Neutrophil (primary cell): ENCODE data around the gene AHNAK.

Source experiments
- H3K27ac ChIP-seq: fragments of 200-600 bp; sonication (generic); 2 replicates; pipeline ENCODE4 v1.5.1; 2016; ENCODE audit warnings: mild to moderate bottlenecking, moderate library complexity
- H3K27me3 ChIP-seq: fragments of 200-600 bp; sonication (generic); 2 replicates; pipeline ENCODE4 v1.6.0; 2016; ENCODE audit warnings: mild to moderate bottlenecking
- H3K36me3 ChIP-seq: fragments of 200-600 bp; sonication (generic); 2 replicates; pipeline ENCODE4 v1.5.1; 2017
- H3K4me1 ChIP-seq, 2 experiments: fragments of 200-600 bp in 1 of 2; sonication (generic) in 1 of 2; 1 replicate in 1 of 2; 2 replicates in 1 of 2; pipeline versions ENCODE4 v1.5.1 to v1.6.1; 2013 to 2016; ENCODE audit warnings: low read depth in 1 of 2, low read length in 1 of 2, mild to moderate bottlenecking in 1 of 2, moderate library complexity in 1 of 2; ENCODE audit not compliant: control insufficient read depth in 1 of 2, insufficient read depth in 1 of 2
- H3K4me3 ChIP-seq, 2 experiments: fragments of 200-600 bp in 1 of 2; sonication (generic) in 1 of 2; 1 replicate in 1 of 2; 2 replicates in 1 of 2; pipeline ENCODE4 v1.5.1; 2013 to 2016; ENCODE audit warnings: low read depth in 1 of 2, low read length in 1 of 2, mild to moderate bottlenecking in 1 of 2, moderate library complexity in 1 of 2
- H3K9me3 ChIP-seq: fragments of 200-600 bp; sonication (generic); 2 replicates; pipeline ENCODE4 v1.5.1; 2016
- TF ChIP-seq, protein P1 (sequence below): fragments of 200-600 bp; sonication (generic); IDR thresholded peaks from 2 replicates; pipeline ENCODE4 v1.5.1; 2016; ENCODE audit warnings: antibody characterized with exemption

AHNAK gene

GRCh38 chr11:62445314-62445740 lies 101.3 kb downstream of the AHNAK start:
- Histone ChIP-seq H3K27ac (no peak overlapping the region), H3K4me3 (no peak overlapping the region), H3K9me3 (no peaks in the 10 kb centered on the region), H3K27me3 (peaks cover 50% of the 10 kb centered on the region), H3K4me1 (peaks cover 4 to 7% of the 10 kb centered on the region in 2 experiments), H3K36me3 (no peaks in the 10 kb centered on the region)
- TF ChIP-seq, protein P1, sequence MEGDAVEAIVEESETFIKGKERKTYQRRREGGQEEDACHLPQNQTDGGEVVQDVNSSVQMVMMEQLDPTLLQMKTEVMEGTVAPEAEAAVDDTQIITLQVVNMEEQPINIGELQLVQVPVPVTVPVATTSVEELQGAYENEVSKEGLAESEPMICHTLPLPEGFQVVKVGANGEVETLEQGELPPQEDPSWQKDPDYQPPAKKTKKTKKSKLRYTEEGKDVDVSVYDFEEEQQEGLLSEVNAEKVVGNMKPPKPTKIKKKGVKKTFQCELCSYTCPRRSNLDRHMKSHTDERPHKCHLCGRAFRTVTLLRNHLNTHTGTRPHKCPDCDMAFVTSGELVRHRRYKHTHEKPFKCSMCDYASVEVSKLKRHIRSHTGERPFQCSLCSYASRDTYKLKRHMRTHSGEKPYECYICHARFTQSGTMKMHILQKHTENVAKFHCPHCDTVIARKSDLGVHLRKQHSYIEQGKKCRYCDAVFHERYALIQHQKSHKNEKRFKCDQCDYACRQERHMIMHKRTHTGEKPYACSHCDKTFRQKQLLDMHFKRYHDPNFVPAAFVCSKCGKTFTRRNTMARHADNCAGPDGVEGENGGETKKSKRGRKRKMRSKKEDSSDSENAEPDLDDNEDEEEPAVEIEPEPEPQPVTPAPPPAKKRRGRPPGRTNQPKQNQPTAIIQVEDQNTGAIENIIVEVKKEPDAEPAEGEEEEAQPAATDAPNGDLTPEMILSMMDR, result no peak

- H3K9me3 ChIP-seq, result no peaks in the 10 kb centered on the region
- peaks cover 51% of the 10 kb centered on the region for H3K27me3 ChIP-seq
- H3K27ac ChIP-seq, result no peak overlapping the region
- TF ChIP-seq, protein P1, result no peak
- no peak overlapping the region for H3K4me3 ChIP-seq
- H3K36me3 ChIP-seq, result no peaks in the 10 kb centered on the region
- H3K4me1 ChIP-seq, result peaks cover 4 to 7% of the 10 kb centered on the region in 2 experiments
Observed at GRCh38 chr11:62444835-62445234, 101.8 kb downstream of the AHNAK start.

DNA sequence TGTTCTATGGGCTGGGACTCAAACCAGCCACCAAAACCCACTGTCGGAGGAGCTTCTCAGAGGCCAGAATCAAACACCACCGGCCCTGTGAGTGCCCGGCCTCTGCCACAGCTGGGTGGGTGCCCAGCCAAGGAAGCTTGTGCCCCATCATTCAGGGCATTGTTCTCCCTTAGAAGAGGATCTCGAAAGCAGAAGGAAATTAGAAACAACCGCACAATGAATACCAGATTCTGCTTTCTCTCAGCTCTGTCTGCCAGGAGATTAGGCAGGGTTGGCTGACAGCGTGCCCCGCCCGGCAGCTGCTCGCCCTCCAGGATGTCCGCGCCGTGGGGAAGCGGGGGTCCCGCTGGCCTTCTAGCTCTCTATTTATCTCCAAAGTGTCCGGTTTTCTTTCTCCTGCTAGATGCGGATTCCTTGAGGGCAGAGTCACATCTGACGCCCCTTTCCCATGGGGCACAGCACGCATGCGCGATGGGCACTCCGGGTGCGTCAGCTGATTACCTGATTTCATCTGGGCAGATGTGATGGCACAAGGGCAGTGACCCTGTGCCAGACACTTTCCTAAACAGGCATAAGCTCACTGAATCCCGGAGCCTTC lies 102.3 kb downstream of the AHNAK start:
- peaks cover 51% of the 10 kb centered on the region for H3K27me3 ChIP-seq
- H3K36me3 ChIP-seq, result no peaks in the 10 kb centered on the region
- H3K9me3 ChIP-seq, result no peaks in the 10 kb centered on the region
- H3K27ac ChIP-seq, result no peak overlapping the region
- peaks cover 4 to 7% of the 10 kb centered on the region in 2 experiments for H3K4me1 ChIP-seq
- TF ChIP-seq, protein P1, result no peak
- H3K4me3 ChIP-seq, result no peak overlapping the region

GRCh38 chr11:62443390-62444235 lies 103.0 kb downstream of the AHNAK start:
- Histone ChIP-seq H3K4me1 (peaks cover 4 to 7% of the 10 kb centered on the region in 2 experiments), H3K27ac (no peak overlapping the region), H3K9me3 (no peaks in the 10 kb centered on the region), H3K36me3 (no peaks in the 10 kb centered on the region), H3K4me3 (no peak overlapping the region), H3K27me3 (peaks cover 51% of the 10 kb centered on the region)
- TF ChIP-seq, protein P1, result no peak

DNA sequence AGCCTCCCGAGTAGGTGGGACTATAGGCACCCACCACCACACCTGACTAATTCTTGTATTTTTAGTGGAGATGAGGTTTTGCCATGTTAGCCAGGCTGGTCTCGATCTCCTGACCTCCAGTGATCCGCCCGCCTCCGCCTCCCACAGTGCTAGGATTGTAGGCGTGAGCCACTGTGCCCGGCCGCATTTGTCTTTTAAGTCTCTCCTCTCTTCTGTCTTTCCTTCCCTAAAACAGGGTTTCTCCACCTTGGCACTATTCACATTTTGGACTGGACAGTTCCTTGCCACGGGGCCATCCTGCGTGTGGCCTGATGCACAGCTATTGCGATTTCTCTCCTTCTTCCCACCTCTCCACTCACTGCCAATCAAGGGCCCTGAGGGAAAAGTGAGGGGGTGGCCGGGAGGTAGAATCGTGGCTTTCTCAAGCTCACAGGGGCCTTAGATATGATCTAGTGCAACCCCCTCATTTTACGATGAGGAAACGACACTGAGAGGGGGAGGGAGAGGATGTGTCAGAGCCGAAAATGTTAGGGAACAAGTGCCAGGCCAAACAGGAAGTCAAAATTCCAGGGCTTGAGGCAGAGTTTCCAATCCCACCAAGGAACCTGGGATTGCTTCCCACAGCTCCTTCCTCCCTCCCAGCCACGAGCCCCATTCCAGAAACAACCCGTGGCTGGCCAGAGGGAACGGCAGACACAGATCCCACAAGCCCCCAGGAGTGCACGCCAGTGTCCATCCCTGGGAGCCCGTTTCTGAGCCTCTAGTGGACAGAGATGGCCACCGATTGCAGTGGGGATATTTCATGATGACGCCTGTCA lies 106.6 kb downstream of the AHNAK start:
- Histone ChIP-seq H3K4me3 (no peak overlapping the region), H3K36me3 (no peaks in the 10 kb centered on the region), H3K9me3 (no peaks in the 10 kb centered on the region), H3K27me3 (peaks cover 21% of the 10 kb centered on the region), H3K27ac (no peak overlapping the region), H3K4me1 (peaks cover 4 to 7% of the 10 kb centered on the region in 2 experiments)
- TF ChIP-seq, protein P1, result no peak
